ENCODE results near the gene GPR3.
A peak's percentile ranks its signal among the peaks of the same experiment; 100 is the strongest.

GPR3 gene, protein sequence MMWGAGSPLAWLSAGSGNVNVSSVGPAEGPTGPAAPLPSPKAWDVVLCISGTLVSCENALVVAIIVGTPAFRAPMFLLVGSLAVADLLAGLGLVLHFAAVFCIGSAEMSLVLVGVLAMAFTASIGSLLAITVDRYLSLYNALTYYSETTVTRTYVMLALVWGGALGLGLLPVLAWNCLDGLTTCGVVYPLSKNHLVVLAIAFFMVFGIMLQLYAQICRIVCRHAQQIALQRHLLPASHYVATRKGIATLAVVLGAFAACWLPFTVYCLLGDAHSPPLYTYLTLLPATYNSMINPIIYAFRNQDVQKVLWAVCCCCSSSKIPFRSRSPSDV

DNA sequence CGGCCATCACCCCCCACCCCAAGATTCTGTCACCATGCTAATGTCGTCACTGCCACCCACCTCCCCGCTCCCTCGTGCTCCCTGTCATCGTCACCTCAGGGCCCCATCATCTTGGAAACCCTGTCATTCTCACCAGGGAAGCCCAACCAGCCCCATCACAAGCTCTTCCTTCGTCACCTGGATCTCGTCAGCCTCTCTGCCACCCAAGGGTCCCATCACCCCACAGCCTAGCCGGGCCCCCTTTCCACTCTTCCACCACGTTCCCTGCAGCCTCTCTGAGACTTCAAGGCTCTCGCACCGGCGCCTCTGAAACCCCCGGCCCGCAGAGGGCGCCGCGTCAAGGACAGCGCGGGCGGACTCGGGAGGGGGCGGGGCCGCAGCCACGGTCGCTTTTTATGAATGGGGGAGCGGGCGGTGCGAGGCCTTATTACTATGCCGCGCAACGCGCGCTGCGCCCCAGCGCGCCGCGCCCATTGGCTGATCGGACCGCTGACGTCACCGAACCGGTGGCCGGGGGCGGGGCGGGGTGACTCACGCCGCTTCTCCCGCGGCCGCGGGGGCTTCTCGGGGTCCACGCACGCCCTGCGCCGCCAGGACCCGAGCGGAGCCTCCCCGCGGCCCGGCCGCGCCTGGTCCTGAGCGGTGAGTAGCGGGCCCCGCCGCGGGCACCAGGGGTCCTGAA lies at the start of gene GPR3:
TSS of gene GPR3 (plus strand) at position 527 of the 682 bp plus-strand sequence. CDS start 1,177 bp downstream, outside the sequence.
- peak; percentile 88 for DNase-seq (ENCODE audit: low read depth)

DNA sequence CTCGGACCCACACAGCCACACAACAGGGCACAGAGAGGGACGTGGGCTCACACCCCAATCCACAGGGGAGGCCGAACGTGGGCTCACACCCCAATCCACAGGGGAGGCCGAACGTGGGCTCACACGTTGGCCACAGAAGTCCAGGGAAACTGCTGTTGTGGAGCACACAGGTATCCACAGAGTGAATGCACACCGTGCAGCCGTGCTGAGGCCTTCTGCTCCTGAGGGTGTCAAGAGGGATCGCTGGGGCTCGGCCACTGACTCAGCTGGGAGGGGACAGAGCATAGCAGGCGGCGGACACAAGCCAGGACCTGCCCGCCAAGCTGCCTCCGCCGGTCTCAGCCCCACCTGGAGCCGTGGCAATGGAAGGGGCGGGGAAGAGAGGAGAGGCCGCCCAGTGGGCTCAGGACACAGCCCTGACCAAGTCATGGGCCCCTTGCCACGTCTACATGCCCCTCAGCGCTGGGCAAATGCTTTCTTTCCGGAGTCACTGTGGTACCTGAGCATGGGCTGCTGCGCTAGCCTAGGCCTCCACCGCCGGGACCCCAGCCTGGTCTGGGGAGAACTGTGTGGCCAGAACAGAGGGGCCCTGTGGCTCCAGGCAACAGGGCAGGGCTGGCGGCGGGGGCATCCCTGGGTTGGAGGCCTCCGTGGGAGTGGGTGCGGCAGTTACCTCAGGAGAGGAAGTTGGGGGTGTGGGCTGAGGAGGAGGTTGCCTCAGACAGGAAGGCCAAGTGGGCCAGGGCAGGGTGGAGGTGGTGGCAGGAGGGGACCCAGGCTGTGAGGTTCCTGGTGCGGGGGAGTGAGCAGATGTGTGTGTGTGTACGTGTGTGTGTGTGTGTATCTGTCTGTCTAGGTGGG lies 49.4 kb upstream of the GPR3 start:
- peak; percentile 66 for DNase-seq (ENCODE audit: low read depth)

DNA sequence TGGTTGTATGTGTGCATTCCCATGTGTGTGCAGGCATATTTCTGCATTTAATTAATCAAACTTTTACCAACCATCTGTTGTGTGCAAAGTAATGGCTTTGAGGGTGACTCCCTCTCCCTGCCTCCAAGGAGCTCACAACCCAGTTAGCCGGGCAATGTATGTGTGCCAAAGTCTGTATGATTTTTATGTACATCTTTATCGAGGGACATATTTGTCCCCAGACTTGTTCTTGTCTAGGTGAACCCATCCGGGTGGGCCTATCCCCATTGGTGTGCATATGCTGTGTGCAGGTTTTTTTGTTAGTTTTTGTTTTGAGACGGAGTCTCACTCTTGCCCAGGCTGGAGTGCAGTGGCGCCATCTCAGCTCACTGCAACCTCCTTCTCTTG lies 48.8 kb upstream of the GPR3 start:
- no peak for DNase-seq (ENCODE audit: low read depth)

DNA sequence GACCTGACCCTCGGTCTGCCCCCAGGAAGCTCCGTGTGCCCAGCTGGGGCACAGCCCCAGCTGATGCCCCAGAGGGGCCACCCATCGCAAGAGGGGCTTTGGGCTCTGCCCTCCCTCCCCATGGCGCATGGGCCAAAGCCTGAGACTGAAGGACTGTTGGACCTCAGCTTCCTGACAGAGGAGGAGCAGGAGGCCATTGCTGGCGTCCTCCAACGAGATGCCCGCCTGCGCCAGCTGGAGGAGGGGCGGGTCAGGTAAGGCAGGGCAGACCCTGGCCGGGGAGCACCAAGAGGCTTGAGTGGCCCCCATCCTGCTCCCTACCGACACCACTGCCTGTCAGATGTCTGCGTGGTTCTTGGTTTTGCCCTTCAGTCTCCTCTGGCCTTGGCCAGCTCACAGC lies 47.1 kb upstream of the GPR3 start:
- DNase-seq (ENCODE audit: low read depth), result no peak

DNA sequence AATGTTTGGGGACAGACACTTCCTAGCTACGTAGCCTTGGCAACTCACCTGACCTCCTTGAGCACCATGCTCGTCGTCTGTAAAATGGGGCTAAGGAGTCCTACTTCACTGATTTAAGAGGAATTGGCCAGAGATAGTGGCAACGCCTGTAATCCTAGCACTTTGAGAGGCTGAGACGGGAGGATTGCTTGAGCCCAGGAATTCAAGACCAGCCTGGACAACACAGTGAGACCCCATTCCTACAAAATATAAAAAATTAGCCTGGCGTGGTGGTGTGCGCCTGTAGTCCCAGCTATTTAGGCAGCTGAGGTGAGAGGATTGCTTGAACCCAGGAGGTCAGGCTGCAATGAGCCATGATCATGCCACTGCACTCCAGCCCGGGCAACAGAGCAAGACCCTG lies 46.1 kb upstream of the GPR3 start:
- no peak for DNase-seq (ENCODE audit: low read depth)

DNA sequence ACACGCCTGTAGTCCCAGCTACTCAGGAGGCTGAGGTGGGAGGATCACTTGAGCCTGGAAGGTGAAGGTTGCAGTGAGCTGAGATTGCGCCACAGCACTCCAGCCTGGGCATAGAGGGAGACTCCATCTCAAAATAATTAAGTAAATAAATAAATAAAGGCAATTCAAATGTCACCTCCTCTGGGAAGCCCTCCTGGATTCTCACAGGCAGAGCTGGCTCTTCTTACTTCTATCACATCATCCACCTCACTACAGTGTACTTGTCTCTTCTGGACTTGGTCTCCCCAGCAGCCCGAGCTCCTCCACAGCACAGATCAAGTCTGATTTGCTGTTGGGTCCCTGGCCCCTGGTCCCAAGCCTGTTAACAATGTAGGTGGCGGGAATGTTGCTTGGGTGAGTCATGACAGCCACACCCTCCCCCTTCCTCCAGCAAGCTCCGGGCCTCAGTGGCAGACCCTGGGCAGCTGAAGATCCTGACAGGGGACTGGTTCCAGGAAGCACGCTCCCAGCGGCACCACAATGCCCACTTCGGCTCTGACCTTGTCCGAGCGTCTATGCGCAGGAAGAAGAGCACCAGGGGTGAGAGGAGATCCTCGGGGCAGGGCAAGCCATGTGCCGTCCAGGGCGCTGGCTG lies 45.3 kb upstream of the GPR3 start:
- DNase-seq (ENCODE audit: low read depth), result no peak

DNA sequence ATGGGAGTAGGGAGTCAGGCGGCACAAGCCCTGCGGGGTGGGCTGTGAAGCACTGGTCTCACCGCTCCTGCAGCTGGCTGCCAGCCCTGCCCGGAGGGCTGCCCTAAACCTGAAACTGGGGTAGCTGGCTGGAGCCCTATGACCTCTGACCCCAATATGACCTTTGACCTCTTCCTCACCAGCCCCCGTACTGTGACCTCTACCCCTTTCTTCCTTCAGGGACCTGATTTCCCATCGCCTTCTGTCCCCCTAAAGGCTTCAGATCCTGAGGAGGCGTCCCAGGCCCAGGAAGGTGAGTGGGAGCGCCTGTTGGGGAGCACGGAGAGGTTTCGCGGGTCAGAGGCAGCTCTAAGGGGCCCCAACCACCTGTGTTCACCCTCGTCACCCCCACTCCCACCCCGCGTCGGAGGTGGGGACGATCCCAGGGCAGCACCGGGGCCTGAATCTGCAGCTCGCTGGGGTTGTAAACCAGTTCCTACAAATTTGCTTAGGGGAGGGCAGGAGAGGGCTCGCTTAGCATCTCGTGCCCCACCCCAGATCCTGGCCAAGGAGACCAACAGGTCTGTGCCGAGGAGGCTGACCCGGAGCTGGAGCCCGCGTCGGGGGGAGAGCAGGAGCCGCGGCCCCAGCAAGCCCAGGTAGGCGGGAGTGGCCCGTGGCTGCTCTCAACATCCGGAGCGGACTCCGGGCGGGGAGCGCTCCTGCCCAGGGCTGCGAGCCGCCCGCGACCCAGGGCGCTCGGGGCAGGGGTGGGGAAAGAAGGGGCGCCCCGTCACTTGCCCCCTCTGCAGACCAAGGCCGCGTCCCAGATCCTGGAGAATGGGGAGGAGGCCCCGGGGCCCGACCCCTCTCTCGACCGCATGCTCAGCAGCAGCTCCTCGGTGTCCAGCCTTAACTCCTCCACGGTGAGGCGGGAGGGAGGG lies 43.3 kb upstream of the GPR3 start:
- no peak for DNase-seq (ENCODE audit: low read depth)

DNA sequence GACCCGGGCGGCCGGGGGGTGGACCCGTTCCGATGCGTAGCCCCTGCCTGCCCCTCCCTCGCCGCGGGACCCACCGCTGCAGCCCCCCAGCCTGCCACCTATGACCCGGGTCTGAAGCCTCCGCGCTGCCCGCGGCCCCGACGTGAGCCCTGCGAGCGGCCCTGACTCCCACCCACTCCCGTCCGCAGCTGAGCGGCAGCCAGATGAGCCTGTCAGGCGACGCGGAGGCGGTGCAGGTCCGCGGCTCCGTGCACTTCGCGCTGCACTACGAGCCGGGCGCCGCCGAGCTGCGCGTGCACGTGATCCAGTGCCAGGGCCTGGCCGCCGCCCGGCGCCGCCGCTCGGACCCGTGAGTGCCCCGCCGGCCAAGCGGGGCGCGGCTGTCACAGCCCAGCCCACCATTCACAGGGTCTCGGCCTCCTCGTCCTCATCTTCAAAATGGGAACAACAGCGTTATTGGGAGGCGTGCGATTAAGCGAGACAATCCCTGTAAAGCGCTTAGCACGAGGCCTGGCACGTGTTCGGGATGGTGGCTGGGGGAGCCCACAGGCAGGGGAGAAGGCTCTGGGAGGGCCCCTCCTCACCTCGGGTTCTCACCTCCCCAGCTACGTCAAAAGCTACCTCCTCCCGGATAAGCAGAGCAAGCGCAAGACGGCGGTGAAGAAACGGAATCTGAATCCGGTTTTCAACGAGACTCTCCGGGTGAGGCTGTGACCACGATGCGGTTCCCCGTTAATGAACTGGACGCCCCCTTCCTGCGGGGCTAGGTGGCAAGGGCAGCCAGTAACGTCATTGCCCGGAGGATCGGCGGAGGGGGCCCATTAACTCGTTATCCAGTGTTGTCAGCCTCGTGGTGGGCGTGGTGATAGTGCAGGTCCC lies 42.4 kb upstream of the GPR3 start:
- DNase-seq (ENCODE audit: low read depth), result no peak

DNA sequence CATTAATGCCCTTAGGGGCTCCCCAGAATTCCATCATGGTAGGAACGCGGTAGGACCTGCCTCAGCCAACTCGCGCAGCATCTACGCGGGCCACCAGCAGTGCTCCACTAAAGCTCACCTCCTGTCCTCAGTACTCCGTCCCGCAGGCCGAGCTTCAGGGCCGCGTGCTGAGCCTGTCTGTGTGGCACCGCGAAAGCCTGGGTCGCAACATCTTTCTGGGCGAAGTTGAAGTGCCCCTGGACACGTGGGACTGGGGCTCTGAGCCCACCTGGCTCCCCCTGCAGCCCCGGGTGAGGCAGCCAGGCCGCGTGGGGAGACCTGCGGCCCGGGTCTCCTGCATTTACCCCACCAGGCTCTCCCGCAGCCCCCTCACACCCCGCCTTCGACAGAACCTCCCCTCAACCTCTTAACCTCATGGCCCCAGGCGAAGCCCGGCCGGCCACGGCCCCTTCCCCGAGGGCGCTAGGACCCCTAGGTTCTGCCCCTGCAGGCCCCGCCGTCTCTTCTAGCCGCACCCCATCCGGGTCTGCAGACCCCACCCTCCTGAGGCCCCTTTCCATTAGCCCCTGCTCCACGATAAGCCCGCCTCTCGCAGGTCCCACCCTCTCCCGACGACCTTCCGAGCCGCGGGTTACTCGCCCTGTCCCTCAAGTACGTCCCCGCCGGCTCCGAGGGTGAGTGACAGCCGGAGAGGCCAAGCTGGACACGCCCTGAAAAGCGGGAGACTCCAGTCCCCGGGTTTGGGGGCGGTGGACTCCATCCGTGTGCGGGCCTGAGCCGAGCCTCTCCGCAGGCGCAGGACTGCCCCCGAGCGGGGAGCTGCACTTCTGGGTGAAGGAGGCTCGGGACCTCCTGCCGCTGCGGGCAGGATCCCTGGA lies 41.5 kb upstream of the GPR3 start:
- DNase-seq (ENCODE audit: low read depth), result no peak

DNA sequence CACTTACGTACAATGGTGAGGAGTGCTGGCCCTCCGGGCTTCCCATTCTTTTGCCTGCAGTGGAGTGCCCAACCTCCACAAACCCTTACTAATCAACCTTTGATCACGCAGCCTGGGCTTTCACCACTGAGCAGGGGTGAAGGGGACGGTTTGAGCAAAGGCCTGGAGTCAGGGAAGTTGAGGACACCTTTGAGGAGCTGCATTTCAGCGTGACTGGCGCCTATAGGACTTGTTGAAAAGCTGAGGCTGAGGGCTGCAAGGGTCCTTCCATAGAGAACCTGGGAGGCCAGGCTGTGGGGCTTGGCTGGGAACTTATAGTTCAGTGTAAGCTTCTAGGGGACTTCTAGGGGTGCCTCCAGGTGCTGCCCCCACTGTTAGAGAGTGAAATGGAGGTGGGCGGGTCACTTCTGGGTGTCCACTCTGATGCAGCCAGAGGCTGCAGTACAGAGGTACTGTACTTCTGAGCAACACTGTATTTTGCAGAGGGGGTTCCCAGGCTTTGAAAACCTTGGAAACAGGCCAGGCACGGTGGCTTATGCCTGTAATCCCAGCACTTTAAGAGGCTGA lies 40.8 kb upstream of the GPR3 start:
- DNase-seq (ENCODE audit: low read depth), result no peak

DNA sequence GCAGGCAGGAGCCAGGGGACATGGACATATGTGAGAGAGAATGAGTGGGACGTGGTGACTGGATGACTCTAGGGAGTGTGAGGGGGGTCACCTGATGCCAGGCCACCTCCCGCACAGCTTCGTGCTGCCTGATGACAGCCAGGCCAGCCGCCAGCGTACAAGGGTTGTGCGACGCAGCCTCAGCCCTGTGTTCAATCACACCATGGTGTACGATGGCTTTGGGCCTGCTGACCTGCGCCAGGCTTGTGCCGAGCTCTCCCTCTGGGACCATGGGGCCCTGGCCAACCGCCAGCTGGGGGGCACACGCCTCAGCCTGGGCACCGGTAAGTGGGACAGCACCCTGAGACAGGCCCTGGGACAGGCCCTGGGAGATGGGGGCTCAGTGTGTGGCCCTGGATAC lies 39.3 kb upstream of the GPR3 start:
- no peak for DNase-seq (ENCODE audit: low read depth)

DNA sequence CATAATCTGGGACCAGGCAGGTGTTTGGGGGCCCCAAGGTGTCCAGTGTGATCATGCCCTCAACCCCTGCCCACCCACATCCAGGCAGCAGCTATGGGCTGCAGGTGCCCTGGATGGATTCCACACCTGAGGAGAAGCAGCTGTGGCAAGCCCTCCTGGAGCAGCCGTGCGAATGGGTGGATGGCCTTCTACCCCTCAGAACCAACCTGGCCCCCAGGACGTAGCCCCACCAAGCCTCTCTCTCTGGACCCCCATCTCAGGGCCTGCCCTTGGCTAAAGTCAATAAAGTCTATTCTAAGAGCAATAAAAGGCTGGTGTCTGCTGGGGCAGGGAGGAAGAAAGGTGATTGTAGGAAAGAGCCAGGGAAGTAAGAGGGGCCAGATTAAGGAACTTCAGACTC lies 38.8 kb upstream of the GPR3 start:
- no peak for DNase-seq (ENCODE audit: low read depth)

DNA sequence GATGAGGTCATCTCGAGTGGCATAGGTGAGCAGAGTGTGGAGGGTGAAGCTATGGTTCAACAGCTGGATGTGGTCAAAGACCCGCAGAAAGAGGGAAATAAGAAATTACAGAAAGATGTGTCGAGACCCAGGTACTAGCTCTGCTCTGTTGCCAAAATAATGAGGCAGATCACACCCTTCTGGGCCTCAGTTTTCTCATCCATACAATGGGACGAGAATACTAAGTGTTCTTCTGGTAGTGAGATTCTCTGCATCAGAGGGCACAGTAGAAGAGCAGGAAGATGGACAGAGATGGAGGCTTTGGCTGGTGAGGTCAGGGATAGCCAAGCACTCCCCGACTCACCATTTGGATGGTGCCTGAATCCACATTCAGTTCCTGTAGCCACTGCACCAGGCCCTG lies 36.7 kb upstream of the GPR3 start:
- no peak for DNase-seq (ENCODE audit: low read depth)

DNA sequence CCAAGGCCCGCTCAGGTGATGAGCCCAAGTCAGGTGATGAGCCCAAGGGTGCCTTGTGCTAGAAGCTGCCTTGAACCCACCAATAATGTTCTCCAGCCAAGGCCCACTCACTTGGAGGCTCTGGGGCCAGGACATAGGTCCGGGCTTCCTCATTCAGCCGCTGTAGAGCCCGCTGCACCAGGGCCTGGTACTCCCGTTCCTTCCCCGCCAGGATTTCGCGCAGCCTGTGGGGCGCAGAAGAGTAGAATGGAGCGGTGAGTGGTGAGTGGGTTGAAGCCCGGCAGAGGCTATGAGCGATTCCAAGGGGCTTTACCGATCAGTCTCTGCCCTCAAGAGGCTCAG lies 36.2 kb upstream of the GPR3 start:
- no peak for DNase-seq (ENCODE audit: low read depth)

DNA sequence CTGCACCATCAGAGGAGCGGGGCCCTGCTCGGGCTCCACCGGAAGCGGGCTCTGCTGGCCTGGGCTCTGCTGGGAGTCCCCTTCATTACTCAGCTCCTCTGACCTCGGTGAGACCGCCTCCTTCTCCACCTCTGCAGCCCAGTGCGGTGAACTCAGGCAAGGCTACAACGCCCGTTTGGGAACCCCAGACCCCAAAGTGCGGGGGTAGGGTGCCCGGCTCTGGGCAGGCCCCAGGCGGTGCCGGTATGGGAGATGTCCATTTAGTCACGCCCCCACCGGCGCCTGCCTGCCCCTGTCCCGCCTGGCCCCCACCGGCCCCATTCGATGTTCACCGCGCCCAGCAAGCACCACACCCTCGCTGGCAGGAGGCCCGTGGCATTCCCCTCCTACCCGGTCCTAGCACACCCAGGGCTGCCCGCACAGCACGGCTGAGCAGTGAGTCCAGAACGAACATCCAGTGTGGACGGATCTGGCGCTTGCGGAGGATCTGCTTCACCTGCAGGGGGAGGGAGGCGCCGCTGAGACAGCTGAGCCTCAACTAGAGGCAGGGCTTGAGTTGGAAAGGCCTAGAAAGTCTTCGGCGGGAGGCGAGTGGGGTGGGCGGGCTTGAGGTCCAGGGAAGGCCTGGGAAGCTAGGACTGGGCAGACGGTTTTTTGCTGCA lies 35.7 kb upstream of the GPR3 start:
- DNase-seq (ENCODE audit: low read depth), result no peak

DNA sequence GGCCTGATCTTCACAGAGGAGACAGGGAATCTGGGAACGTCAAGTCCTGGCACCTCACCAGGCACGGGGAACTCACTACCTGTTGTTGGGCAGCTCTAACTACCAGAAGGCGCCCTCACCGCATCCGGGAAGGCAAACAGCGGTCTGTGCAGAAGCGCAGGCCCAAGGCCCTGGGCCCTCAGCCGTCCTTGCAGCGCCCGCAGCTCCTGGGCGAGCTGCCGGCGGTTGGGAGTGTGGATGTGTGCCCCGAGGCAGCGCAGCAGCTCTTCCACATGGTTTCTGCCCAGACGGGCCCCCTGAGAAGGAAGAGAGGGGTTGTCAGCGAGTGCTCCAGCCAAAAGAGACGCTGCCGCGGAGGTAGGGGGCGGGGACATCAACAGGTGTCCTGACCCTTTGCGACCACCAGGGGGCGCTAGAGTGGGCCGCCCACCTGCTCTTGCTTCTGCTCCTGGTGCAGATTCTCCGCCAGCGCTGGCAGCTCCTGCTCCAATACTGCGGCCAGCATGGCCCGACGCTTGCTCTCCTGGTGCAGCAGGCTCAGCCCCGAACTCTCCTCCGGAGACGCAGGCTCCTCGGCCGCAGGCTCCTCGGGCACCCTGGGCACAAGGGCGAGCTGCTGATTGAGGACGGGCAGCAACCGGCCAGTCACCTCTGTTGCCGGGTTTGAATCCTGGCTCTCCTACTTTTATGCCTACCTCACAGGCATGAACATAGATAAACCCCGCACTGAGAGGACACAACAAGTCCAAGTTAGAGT lies 35.0 kb upstream of the GPR3 start:
- DNase-seq (ENCODE audit: low read depth), result peak; percentile 67

DNA sequence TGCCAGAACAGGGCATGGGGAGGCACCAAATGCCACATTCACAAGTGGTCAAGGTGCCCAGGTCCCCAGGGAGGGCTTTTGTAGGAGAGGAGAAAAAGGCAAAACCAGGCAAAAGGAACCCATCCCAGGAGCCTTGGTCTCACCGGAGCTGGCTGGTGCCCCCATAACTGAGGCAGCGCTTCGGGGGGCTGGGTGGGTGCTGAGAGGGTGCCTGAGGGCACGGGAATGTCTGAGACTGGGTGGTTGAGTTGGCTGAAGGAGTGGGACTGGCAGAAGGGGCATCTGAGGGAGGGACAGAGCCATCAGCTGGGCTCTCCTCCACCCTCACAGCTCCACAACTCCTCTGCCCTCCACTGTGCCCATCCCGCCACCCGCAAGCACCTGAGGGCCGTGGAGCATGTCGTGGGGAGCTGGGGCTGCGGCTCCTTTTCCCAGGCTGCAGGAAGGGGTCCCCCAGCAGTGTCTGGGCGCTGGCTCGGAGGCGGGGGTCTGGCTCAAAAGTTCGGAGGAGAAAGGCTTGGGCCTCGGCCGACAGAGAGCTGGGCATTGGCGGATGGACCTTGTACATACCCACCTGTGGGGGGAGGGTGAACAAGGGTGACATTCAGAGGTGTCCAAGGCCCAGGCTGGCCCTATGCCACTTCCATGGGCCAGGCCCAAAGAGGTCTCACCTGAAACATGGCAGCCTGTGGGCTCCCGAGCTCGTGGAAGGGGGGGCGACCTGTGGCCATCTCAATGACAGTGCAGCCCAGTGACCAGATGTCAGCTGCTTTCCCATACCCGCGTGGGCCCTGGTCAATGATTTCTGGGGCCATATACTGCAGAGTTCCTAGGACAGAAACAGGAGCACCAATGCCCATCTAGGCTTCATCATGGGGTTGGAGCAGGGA lies 34.1 kb upstream of the GPR3 start:
- DNase-seq (ENCODE audit: low read depth), result no peak

All from stimulated activated CD8-positive, alpha-beta memory T cell treated with anti-CD3 and anti-CD28 coated beads, Interleukin-12 subunit alpha, Interleukin-12 subunit beta, amount 100 ng/mL, for 4 hours (primary cell).